CD8-positive, alpha-beta memory T cell (primary cell): Measurements from ENCODE around the gene ZNF425. TPM values are rescaled to one million over a fixed set of nuclear protein-coding genes. Genes with fewer than 3 reads are reported as not detected.
"Not testable (repeated sequence)": the region's sequence is repeated elsewhere in the genome, so short reads cannot be mapped to it uniquely, and the experiment has no call there.

Experiments
- CTCF ChIA-PET: fragments of 350-600 bp; sonication (Branson Sonifier 250); formaldehyde crosslinking; loops from one replicate; lab custom pipeline; 2021; ENCODE audit warnings: antibody characterized with exemption; lab: Charles Lee
- POLR2A ChIA-PET: fragments of 350-600 bp; sonication (Branson Sonifier 250); formaldehyde crosslinking; loops from one replicate; lab custom pipeline; 2021; ENCODE audit warnings: antibody characterized with exemption; lab: Charles Lee
- DNase-seq, 5 donors: peaks; one replicate each; pipeline versions ENCODE4 v3.0.0 to v3.0.0-alpha.2; 2020 to 2022; ENCODE audit warnings: mixed read lengths in 1 of 5
- H3K27ac ChIP-seq: one replicate; pipeline ENCODE4 v1.7.0; 2013; ENCODE audit warnings: low read depth, mild to moderate bottlenecking, low read length, moderate library complexity
- H3K27me3 ChIP-seq: 2 replicates; pipeline ENCODE4 v1.7.0; 2013; ENCODE audit warnings: low read length, mild to moderate bottlenecking; ENCODE audit not compliant: insufficient read depth, poor library complexity, severe bottlenecking
- H3K36me3 ChIP-seq: 2 replicates; pipeline ENCODE4 v1.7.0; 2013; ENCODE audit warnings: mild to moderate bottlenecking, low read length, moderate library complexity; ENCODE audit not compliant: insufficient read depth
- H3K4me1 ChIP-seq: 2 replicates; pipeline ENCODE4 v1.7.0; 2013; ENCODE audit warnings: mild to moderate bottlenecking, low read length, moderate library complexity; ENCODE audit not compliant: insufficient read depth
- H3K4me3 ChIP-seq: 2 replicates; pipeline ENCODE4 v1.7.0; 2013; ENCODE audit warnings: mild to moderate bottlenecking, low read length
- H3K9me3 ChIP-seq: 2 replicates; pipeline ENCODE4 v1.7.0; 2013; ENCODE audit warnings: mild to moderate bottlenecking, low read length
- H3K27ac Mint-ChIP-seq, 8 donors: one replicate each; pipeline ENCODE4 v1.8.0; 2020 to 2021; ENCODE audit warnings: mixed read lengths in 8 of 8, mild to moderate bottlenecking in 6 of 8, inconsistent platforms in 3 of 8, moderate library complexity in 3 of 8
- H3K27me3 Mint-ChIP-seq, 2 donors: one replicate each; pipeline ENCODE4 v1.8.0; 2020 to 2021; ENCODE audit warnings: mixed read lengths in 2 of 2, mild to moderate bottlenecking in 1 of 2, moderate library complexity in 1 of 2
- H3K36me3 Mint-ChIP-seq, 3 donors: one replicate each; pipeline ENCODE4 v1.8.0; 2020 to 2021; ENCODE audit warnings: mixed read lengths in 3 of 3, inconsistent platforms in 1 of 3, mild to moderate bottlenecking in 1 of 3
- H3K4me1 Mint-ChIP-seq, 3 donors: one replicate each; pipeline ENCODE4 v1.8.0; 2020 to 2021; ENCODE audit warnings: mixed read lengths in 3 of 3, inconsistent platforms in 1 of 3, mild to moderate bottlenecking in 1 of 3
- H3K4me3 Mint-ChIP-seq, 7 donors: one replicate each; pipeline ENCODE4 v1.8.0; 2020 to 2021; ENCODE audit warnings: mixed read lengths in 7 of 7, mild to moderate bottlenecking in 6 of 7, moderate library complexity in 4 of 7, inconsistent platforms in 2 of 7
- H3K9me3 Mint-ChIP-seq, 5 donors: one replicate each; pipeline ENCODE4 v1.8.0; 2020 to 2022; ENCODE audit warnings: mixed read lengths in 5 of 5, mild to moderate bottlenecking in 3 of 5, moderate library complexity in 2 of 5, inconsistent platforms in 1 of 5
- polyA plus RNA-seq: library from polyadenylated mRNA; unstranded; fragments of 300-500 nt; fragmentation: Illumina TruSeq; gene quantifications from one replicate; pipeline ENCODE4 v1.2.3, GENCODE V29; 2021
- total RNA-seq, 2 experiments: library from RNA; stranded (reverse); gene quantifications; one replicate each; pipeline ENCODE4 v1.2.3, GENCODE V29; 2021

ZNF425 gene
- total and polyA plus RNA-seq, 3 experiments from 2014 or later: 1.4 to 1.8 (median 1.7) TPM

GRCh38 chr7:149100821-149101220 lies 25.3 kb downstream of the ZNF425 start:
- H3K36me3 Mint-ChIP-seq: peaks cover 0 to 9% (median 0%) of the 10 kb centered on the region in 3 donors
- no peaks in the 10 kb centered on the region for H3K4me1 ChIP-seq
- H3K27ac ChIP-seq: no peak overlapping the region
- no peaks in the 10 kb centered on the region for H3K4me1 Mint-ChIP-seq
- no peak overlapping the region for H3K4me3 Mint-ChIP-seq
- no peaks in the 10 kb centered on the region for H3K9me3 ChIP-seq
- peak overlapping the region in 2 of 8 donors; percentile 51 to 58 for H3K27ac Mint-ChIP-seq
- H3K27me3 Mint-ChIP-seq: no peaks in the 10 kb centered on the region
- POLR2A ChIA-PET: no interaction called here
- no peaks in the 10 kb centered on the region for H3K9me3 Mint-ChIP-seq
- no peaks in the 10 kb centered on the region for H3K27me3 ChIP-seq
- CTCF ChIA-PET: no interaction called here
- H3K4me3 ChIP-seq: no peak overlapping the region
- no peak for DNase-seq
- H3K36me3 ChIP-seq: no peaks in the 10 kb centered on the region

- no peaks in the 10 kb centered on the region for H3K9me3 Mint-ChIP-seq
- H3K27me3 Mint-ChIP-seq: no peaks in the 10 kb centered on the region
- Histone ChIP-seq H3K4me1 (no peaks in the 10 kb centered on the region), H3K36me3 (no peaks in the 10 kb centered on the region), H3K4me3 (no peak overlapping the region), H3K9me3 (no peaks in the 10 kb centered on the region), H3K27ac (no peak overlapping the region), H3K27me3 (no peaks in the 10 kb centered on the region)
- no peak for DNase-seq
- peaks cover 0 to 4% (median 0%) of the 10 kb centered on the region in 3 donors for H3K36me3 Mint-ChIP-seq
- peak overlapping the region in 1 of 8 donors; percentile 72 for H3K27ac Mint-ChIP-seq
- ChIA-PET CTCF (interaction anchor here (1.3 kb wide), 1 partner anchor 8 kb away, joined by 3 read pairs; no protein-coding TSS in a partner anchor), POLR2A (no interaction called here)
- no peak overlapping the region for H3K4me3 Mint-ChIP-seq
- no peaks in the 10 kb centered on the region for H3K4me1 Mint-ChIP-seq
Observed at GRCh38 chr7:149099058-149099457, 27.1 kb downstream of the ZNF425 start.

- Histone ChIP-seq H3K4me3 (no peak overlapping the region), H3K4me1 (no peaks in the 10 kb centered on the region), H3K27ac (no peak overlapping the region), H3K9me3 (no peaks in the 10 kb centered on the region), H3K27me3 (no peaks in the 10 kb centered on the region), H3K36me3 (no peaks in the 10 kb centered on the region)
- ChIA-PET CTCF (no interaction called here), POLR2A (no interaction called here)
- H3K36me3 Mint-ChIP-seq: no peaks in the 10 kb centered on the region
- no peaks in the 10 kb centered on the region for H3K4me1 Mint-ChIP-seq
- H3K9me3 Mint-ChIP-seq: no peaks in the 10 kb centered on the region
- peak overlapping the region in 1 of 7 donors; percentile 55 for H3K4me3 Mint-ChIP-seq
- DNase-seq: no peak
- H3K27me3 Mint-ChIP-seq: no peaks in the 10 kb centered on the region
- peak overlapping the region in 1 of 8 donors; percentile 69 for H3K27ac Mint-ChIP-seq
Observed at GRCh38 chr7:149097088-149097487, 29.0 kb downstream of the ZNF425 start.

- H3K4me3 Mint-ChIP-seq: peak overlapping the region in 1 of 7 donors; percentile 54
- Histone ChIP-seq H3K9me3 (no peaks in the 10 kb centered on the region), H3K27me3 (no peaks in the 10 kb centered on the region), H3K36me3 (no peaks in the 10 kb centered on the region), H3K27ac (no peak overlapping the region), H3K4me3 (no peak overlapping the region), H3K4me1 (peaks cover 4% of the 10 kb centered on the region)
- no peaks in the 10 kb centered on the region for H3K9me3 Mint-ChIP-seq
- DNase-seq: no peak
- no peaks in the 10 kb centered on the region for H3K27me3 Mint-ChIP-seq
- peak overlapping the region in 4 of 8 donors; percentile 33 to 61 (median 54) for H3K27ac Mint-ChIP-seq
- POLR2A ChIA-PET: interaction anchor here (1.0 kb wide), 1 partner anchor 87 kb away, joined by 3 read pairs; no protein-coding TSS in a partner anchor
- H3K4me1 Mint-ChIP-seq: peaks cover 11 to 21% (median 14%) of the 10 kb centered on the region in 3 donors
- CTCF ChIA-PET: interaction anchor here (1.7 kb wide), 1 partner anchor 11 kb away, joined by 4 read pairs; no protein-coding TSS in a partner anchor
- H3K36me3 Mint-ChIP-seq: peaks cover 0 to 10% (median 0%) of the 10 kb centered on the region in 3 donors
Observed at GRCh38 chr7:149093228-149093627, 32.9 kb downstream of the ZNF425 start.

GRCh38 chr7:149092244-149092643 lies 33.9 kb downstream of the ZNF425 start:
- H3K36me3 Mint-ChIP-seq: peaks cover 0 to 12% (median 0%) of the 10 kb centered on the region in 3 donors
- peaks cover 16 to 27% (median 19%) of the 10 kb centered on the region in 3 donors for H3K4me1 Mint-ChIP-seq
- H3K27me3 ChIP-seq, H3K36me3 ChIP-seq, H3K9me3 ChIP-seq, H3K4me1 ChIP-seq, DNase-seq, H3K27ac ChIP-seq, H3K9me3 Mint-ChIP-seq, H3K27me3 Mint-ChIP-seq, H3K4me3 ChIP-seq: not testable (repeated sequence)
- H3K27ac Mint-ChIP-seq: peak overlapping the region in 4 of 8 donors; percentile 61 to 100 (median 67)
- POLR2A ChIA-PET: interaction anchor here (0.7 to 1.0 kb wide), 4 partner anchors 34 to 169 kb away, joined by 3 to 6 read pairs (median 4); partner anchors contain the start of genes ZNF398 and ZNF425
- H3K4me3 Mint-ChIP-seq: peak overlapping the region in 6 of 7 donors; percentile 9 to 58 (median 43)
- CTCF ChIA-PET: interaction anchor here (1.2 to 1.7 kb wide), 3 partner anchors 12 to 85 kb away, joined by 3 to 4 read pairs (median 3); no protein-coding TSS in a partner anchor

- H3K4me1 ChIP-seq: peaks cover 4% of the 10 kb centered on the region
- Mint-ChIP-seq H3K4me1 (peaks cover 27 to 38% (median 31%) of the 10 kb centered on the region in 3 donors), H3K4me3 (peak within 1 kb of the TSS; percentile 88 to 99 (median 94)), H3K9me3 (no peaks in the 10 kb centered on the region), H3K27ac (peak within 1 kb of the TSS; percentile 88 to 100 (median 100)), H3K36me3 (peaks cover 2 to 15% (median 5%) of the 10 kb centered on the region in 3 donors), H3K27me3 (no peaks in the 10 kb centered on the region)
- POLR2A ChIA-PET: interaction anchor here (0.6 to 1.0 kb wide), 5 partner anchors 22 to 85 kb away, joined by 3 to 4 read pairs (median 3); partner anchors contain the start of genes ZNF398 and ZNF425
- H3K27ac ChIP-seq: peak within 1 kb of the TSS; percentile 87
- peak within 1 kb of the TSS; percentile 53 for H3K4me3 ChIP-seq
- CTCF ChIA-PET: interaction anchor here (0.6 to 1.0 kb wide), 8 partner anchors 8 to 175 kb away, joined by 3 to 11 read pairs (median 3); no protein-coding TSS in a partner anchor
- H3K9me3 ChIP-seq: no peaks in the 10 kb centered on the region
- DNase-seq: peak; percentile 88 to 93 (median 91)
- H3K27me3 ChIP-seq: no peaks in the 10 kb centered on the region
- H3K36me3 ChIP-seq: no peaks in the 10 kb centered on the region
Observed at GRCh38 chr7:149090397-149091195, 35.5 kb downstream of the ZNF425 start, which contains the start of gene ZNF786. Gene ZNF786, minus strand, starts transcription at chr7:149090718. Its CDS starts 78 bp downstream, at chr7:149090640.

GRCh38 chr7:149087376-149087775 lies 38.7 kb downstream of the ZNF425 start:
- H3K4me1 Mint-ChIP-seq: peaks cover 32 to 47% (median 32%) of the 10 kb centered on the region in 3 donors
- DNase-seq: peak in 1 of 5 donors; percentile 53
- H3K9me3 ChIP-seq: no peaks in the 10 kb centered on the region
- no peak overlapping the region for H3K27ac ChIP-seq
- ChIA-PET POLR2A (interaction anchor here (0.6 kb wide), 1 partner anchor 35 kb away, joined by 5 read pairs; no protein-coding TSS in a partner anchor), CTCF (interaction anchor here (1.3 to 3.0 kb wide), 2 partner anchors 19 to 21 kb away, joined by 4 to 17 read pairs; no protein-coding TSS in a partner anchor)
- no peaks in the 10 kb centered on the region for H3K27me3 ChIP-seq
- H3K36me3 Mint-ChIP-seq: peaks cover 5 to 26% (median 5%) of the 10 kb centered on the region in 3 donors
- H3K4me3 Mint-ChIP-seq: peak overlapping the region; percentile 20 to 74 (median 62)
- H3K4me1 ChIP-seq: peaks cover 4% of the 10 kb centered on the region
- H3K9me3 Mint-ChIP-seq: peaks cover 0 to 5% (median 2%) of the 10 kb centered on the region in 5 donors
- H3K4me3 ChIP-seq: no peak overlapping the region
- no peaks in the 10 kb centered on the region for H3K36me3 ChIP-seq
- no peaks in the 10 kb centered on the region for H3K27me3 Mint-ChIP-seq
- H3K27ac Mint-ChIP-seq: peak overlapping the region in 7 of 8 donors; percentile 47 to 91 (median 83)
